Bronchial epithelial cell (primary cell): Measurements from ENCODE around the gene TSPAN17. TPM values are rescaled to one million over a fixed set of nuclear protein-coding genes. Genes with fewer than 3 reads are reported as not detected.

Source experiments
- DNase-seq: peaks from one replicate; pipeline ENCODE4 v3.0.0-alpha.2; 2010; ENCODE audit warnings: low read depth
- FAIRE-seq: peaks from 2 replicates; lab custom pipeline; 2011; peaks lifted over from hg19 to GRCh38; lab: Jason Lieb, UNC
- H3K27me3 ChIP-seq: 2 replicates; pipeline ENCODE4 v1.5.1; 2011; ENCODE audit warnings: low read length; ENCODE audit not compliant: control insufficient read depth, insufficient read depth
- H3K36me3 ChIP-seq: 2 replicates; pipeline ENCODE4 v1.5.1; 2011; ENCODE audit warnings: low read length; ENCODE audit not compliant: control insufficient read depth, insufficient read depth
- H3K4me3 ChIP-seq: 2 replicates; pipeline ENCODE4 v1.5.1; 2011; ENCODE audit warnings: mild to moderate bottlenecking, low read depth, low read length, control low read depth
- total RNA-seq: library from RNA; depleted of rRNA; stranded (reverse); fragments of >200 nt; gene quantifications from 2 replicates; pipeline ENCODE4 v1.2.1, GENCODE V29; 2014
- TF ChIP-seq, protein P1 (sequence below): IDR thresholded peaks from 2 replicates; pipeline ENCODE4 v1.5.1; 2011; ENCODE audit warnings: mild to moderate bottlenecking, moderate library complexity, low read length, control low read depth, inconsistent platforms; ENCODE audit not compliant: insufficient read depth, severe bottlenecking

The TSPAN17 gene
- total RNA-seq, 1 donor from 2014 or later = 46.3 TPM

DNA sequence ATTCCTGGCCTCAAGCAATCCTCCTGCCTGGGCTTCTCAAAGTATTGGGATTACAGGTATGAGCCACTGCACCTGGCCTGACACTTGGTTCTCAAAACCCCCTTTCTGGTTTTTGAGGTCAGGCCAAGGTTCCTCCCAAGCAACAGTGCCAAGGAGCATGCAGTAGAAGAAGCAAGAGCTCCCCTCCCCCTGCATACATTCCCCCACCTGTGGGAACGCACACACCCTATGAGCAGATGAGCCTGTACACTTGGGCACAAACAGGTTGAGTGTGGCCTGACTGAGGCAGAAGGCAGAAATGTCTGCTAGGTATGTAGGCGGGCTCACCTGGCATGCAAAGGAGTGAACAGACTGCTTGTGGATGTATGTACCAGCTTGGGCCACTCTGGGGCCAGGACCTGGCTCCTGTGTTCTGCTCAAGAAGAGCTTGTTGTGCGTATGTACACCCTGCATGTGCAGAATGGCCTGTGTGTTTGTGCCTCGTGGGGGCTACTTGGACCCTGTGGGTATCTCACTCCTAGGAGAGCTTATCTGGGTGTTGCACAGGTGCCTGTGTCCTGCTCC lies 39.1 kb upstream of the TSPAN17 start:
- no peak overlapping the region for H3K4me3 ChIP-seq
- TF ChIP-seq, protein P1, sequence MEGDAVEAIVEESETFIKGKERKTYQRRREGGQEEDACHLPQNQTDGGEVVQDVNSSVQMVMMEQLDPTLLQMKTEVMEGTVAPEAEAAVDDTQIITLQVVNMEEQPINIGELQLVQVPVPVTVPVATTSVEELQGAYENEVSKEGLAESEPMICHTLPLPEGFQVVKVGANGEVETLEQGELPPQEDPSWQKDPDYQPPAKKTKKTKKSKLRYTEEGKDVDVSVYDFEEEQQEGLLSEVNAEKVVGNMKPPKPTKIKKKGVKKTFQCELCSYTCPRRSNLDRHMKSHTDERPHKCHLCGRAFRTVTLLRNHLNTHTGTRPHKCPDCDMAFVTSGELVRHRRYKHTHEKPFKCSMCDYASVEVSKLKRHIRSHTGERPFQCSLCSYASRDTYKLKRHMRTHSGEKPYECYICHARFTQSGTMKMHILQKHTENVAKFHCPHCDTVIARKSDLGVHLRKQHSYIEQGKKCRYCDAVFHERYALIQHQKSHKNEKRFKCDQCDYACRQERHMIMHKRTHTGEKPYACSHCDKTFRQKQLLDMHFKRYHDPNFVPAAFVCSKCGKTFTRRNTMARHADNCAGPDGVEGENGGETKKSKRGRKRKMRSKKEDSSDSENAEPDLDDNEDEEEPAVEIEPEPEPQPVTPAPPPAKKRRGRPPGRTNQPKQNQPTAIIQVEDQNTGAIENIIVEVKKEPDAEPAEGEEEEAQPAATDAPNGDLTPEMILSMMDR = no peak
- H3K36me3 ChIP-seq = no peaks in the 10 kb centered on the region
- no peak for DNase-seq
- no peak for FAIRE-seq
- H3K27me3 ChIP-seq = no peaks in the 10 kb centered on the region

DNA sequence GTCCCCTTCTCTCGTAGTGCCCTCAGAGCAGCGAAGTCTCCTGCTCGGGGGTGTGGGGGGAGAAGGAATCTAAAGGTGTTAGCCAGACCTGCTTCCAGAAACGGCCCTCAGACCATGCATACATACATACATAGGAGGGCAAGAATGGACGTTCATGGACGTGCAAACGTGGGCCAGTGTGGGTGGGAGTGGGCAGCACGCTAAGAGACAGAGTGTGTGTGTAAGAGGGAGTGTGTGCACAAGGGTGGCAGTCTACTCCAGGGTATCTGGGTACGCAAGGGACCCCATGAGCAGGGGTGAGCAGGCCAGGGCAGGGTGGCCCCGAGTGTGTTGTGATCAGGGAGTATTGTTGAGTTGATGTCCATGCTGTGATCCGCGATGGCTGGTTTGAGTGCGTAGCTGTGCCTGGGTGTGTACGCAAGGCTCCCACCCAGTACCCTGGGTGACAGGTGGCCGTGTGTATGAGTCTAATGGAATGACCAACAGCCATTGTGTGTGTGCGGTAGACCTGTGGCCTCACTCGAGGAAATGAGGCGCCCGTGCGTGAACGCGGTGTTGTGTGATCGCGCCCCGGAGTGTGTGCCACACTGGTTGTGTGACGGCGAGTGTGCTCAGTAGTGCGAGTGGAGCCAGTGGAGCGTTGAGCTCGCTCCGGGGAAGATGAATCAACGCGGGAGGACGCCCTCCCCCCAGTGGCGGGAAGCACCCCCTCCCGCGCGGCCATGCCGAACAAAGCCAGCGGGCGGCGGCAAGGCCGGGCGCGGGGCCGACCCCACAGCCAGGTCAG lies 38.2 kb upstream of the TSPAN17 start:
- H3K36me3 ChIP-seq = no peaks in the 10 kb centered on the region
- TF ChIP-seq, protein P1 = no peak
- H3K4me3 ChIP-seq = peak overlapping the region; percentile 56
- FAIRE-seq = no peak
- DNase-seq = no peak
- H3K27me3 ChIP-seq = no peaks in the 10 kb centered on the region

DNA sequence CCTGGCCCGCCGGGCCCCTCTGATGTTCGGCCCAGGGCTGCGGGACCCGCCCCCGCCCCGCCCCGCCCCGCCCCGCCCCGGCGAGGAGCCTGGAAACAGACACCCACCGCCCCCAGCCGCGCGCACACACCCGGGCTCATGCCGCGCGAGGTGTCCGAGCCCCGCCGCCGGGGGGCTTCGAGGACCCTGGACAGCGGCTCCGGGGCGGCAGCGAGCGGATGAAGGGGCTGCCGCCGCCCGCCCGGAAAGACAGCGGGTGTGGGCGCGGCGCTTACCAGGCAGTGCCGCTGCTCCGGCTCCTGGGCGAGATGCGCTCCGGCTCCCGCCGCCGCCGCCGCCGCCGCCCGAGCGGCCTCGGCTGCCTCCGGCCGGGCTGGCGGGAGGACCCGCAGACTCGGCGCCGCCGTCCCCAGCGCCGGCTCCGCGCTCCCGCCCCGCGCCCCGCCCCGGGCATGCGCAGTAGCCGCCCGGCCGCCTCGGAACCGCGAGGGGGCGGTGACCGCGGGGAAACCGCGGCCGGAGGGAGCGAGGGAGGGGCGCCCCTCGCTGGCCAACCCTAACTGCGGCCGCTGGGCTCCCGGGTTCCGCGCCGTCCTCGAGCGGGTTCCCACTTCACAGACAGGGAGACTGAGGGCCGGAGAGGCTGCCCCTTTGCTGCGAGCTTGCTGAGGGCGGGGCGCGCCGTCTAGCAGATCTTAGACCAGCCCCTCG lies 37.4 kb upstream of the TSPAN17 start, which contains the start of gene GPRIN1:
Gene GPRIN1 (minus strand): TSS at position 433 of the 711 bp plus-strand sequence. CDS start 10,322 bp downstream, outside the sequence.
- FAIRE-seq (no peak), DNase-seq (no peak)
- TF ChIP-seq, protein P1 = peak; percentile 40
- Histone ChIP-seq H3K36me3 (no peaks in the 10 kb centered on the region), H3K27me3 (no peaks in the 10 kb centered on the region), H3K4me3 (peak within 1 kb of the TSS; percentile 56)

DNA sequence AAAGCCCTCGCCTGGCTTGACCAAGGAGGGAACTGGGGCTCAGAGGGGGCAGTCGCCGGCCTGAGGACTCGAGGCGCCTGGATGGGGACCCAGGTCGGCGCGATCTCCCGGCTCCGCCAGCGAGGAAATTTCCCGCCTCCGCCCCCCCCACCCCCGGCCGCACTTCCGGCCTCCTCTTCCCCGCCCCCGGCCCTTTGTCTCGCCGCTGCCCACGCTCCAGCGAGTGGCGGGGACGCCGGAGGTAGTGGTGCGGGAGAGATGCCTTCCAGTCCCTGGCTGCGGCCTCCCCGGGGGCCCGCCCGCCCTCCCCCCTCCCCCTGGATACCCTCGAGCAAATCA lies 36.9 kb upstream of the TSPAN17 start:
- DNase-seq (no peak), FAIRE-seq (no peak)
- Histone ChIP-seq H3K4me3 (peak overlapping the region; percentile 56), H3K36me3 (no peaks in the 10 kb centered on the region), H3K27me3 (no peaks in the 10 kb centered on the region)
- TF ChIP-seq, protein P1 = no peak

DNA sequence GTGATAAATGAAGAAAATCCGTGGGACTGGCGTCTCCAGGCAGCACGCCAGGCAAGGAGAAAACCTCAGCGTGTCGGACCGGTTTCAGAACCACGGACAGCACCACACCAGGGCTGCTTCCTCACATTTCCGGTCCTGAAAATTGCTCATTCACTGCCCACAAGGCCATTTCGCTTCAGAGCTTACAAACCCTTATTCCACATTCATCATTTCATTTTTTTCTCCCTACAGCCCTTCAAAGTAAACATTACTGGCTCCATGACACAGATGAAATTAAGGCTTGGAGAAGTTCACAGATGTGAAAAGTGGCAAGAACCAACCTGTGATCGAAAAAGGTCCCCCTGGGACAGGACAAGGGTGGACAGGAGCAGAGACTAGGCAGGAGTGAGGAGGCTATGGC lies 35.8 kb upstream of the TSPAN17 start:
- DNase-seq = peak; percentile 70
- Histone ChIP-seq H3K36me3 (no peaks in the 10 kb centered on the region), H3K4me3 (no peak overlapping the region), H3K27me3 (peaks cover 1% of the 10 kb centered on the region)
- TF ChIP-seq, protein P1 = no peak
- no peak for FAIRE-seq
